C4-2B (cell line): ENCODE data around the gene DEPDC4.

ENCODE experiments used
- CTCF ChIP-seq: fragments of 450-650 bp; conservative IDR thresholded peaks from 2 replicates; pipeline ENCODE4 v1.5.1; 2017; ENCODE audit warnings: mild to moderate bottlenecking
- ZFX ChIP-seq: fragments of 450-650 bp; IDR thresholded peaks from 2 replicates; pipeline ENCODE4 v1.6.1; 2017

GRCh38 chr12:100247765-100248164 is 19.1 kb downstream of the DEPDC4 start:
- TF ChIP-seq CTCF (no peak), ZFX (no peak)
